ENCODE data around the gene GNAS.

Gene GNAS

DNA sequence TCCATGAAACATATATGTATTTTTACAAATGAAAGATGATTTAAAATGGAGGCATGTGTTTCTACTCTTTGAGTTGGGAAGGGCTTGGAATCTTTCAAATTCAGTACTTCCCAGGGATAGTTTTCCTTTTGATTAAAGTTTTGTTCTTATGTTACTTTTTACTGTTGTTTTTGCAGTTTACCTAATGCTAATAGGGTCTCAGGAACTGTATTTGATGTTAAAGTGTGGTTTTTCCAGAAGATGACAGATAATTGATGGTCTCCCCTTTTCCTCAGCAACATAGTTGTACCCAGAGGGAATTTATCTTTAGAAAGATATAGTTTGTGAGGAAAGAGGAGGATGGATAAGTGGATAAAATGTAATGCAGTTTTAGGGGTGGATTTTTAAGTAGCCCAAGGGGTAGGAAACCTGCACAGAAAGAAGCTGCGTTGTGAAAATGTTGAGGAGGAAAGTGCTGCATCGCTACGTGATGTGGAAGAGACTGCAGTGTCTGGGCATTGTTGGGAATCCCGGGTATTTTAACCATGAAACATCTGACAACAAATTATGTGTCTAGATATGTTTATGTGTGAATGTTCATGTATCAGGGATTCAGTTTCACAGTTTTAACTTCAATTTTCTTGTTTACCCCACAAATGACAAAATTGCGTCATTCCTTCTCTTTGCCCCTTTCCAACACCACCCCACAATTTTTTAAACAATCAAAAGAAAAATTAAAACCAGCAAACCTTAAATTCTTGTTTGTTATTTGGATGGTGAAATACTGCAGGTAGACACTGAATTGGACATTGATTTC, 42.3 kb downstream of the GNAS start:
- no peak for DNase-seq
- Histone ChIP-seq H3K27me3 (replicated peaks) (no peaks in the 10 kb centered on the region), H3K27ac (no peak overlapping the region), H3K36me3 (replicated peaks) (peaks cover 12% of the 10 kb centered on the region), H3K4me3 (ENCODE audit: low read depth, low read length) (no peak overlapping the region)
- in situ Hi-C loops (cut with HindIII; ENCODE audit: low pct_ligation_motif_present, low sequenced_read_pairs), result no loop called here
- TF ChIP-seq, protein P1, sequence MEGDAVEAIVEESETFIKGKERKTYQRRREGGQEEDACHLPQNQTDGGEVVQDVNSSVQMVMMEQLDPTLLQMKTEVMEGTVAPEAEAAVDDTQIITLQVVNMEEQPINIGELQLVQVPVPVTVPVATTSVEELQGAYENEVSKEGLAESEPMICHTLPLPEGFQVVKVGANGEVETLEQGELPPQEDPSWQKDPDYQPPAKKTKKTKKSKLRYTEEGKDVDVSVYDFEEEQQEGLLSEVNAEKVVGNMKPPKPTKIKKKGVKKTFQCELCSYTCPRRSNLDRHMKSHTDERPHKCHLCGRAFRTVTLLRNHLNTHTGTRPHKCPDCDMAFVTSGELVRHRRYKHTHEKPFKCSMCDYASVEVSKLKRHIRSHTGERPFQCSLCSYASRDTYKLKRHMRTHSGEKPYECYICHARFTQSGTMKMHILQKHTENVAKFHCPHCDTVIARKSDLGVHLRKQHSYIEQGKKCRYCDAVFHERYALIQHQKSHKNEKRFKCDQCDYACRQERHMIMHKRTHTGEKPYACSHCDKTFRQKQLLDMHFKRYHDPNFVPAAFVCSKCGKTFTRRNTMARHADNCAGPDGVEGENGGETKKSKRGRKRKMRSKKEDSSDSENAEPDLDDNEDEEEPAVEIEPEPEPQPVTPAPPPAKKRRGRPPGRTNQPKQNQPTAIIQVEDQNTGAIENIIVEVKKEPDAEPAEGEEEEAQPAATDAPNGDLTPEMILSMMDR (IDR thresholded peaks at IDR 0.05; ENCODE audit: low read depth, low read length, missing control alignments), result no peak

DNA sequence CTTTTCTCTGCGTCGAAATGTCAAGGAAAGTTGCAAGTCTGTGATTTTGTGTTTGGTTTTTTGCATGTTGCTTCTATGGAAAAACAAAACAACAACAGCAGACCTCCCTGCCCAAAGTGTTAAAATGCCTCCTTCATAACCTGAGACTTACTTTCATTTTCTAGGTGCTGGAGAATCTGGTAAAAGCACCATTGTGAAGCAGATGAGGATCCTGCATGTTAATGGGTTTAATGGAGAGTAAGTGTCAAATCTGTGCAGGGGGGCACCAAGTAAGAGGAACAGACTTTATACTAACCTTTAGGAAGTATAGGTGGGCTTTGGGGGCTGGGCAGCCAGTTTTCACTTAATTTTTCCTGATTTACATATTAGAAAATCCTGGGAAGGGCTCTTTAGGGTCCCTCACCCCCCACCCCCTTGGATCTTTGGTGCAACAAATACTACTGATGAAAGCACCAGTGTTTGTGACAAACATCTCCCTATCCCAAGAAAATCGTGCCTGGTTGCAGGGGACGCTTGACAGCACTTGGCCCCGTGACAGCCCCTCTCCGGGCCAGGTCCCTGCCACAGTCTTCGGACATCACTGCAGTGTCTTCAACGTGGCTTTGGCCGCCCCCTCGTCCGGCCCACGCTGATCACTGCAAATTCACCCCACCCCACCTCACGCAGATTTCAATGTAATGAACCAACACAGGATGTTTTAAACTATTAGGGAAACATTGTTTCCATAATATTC, 43.1 kb downstream of the GNAS start:
- peaks cover 13% of the 10 kb centered on the region for H3K36me3 ChIP-seq (replicated peaks)
- in situ Hi-C loops (cut with HindIII; ENCODE audit: low pct_ligation_motif_present, low sequenced_read_pairs), result no loop called here
- DNase-seq, result no peak
- H3K27ac ChIP-seq, result no peak overlapping the region
- no peak overlapping the region for H3K4me3 ChIP-seq (ENCODE audit: low read depth, low read length)
- TF ChIP-seq, protein P1 (IDR thresholded peaks at IDR 0.05; ENCODE audit: low read depth, low read length, missing control alignments), result no peak
- no peaks in the 10 kb centered on the region for H3K27me3 ChIP-seq (replicated peaks)

- Histone ChIP-seq H3K36me3 (replicated peaks) (peaks cover 13% of the 10 kb centered on the region), H3K27me3 (replicated peaks) (no peaks in the 10 kb centered on the region), H3K4me3 (ENCODE audit: low read depth, low read length) (no peak overlapping the region), H3K27ac (no peak overlapping the region)
- TF ChIP-seq, protein P1 (IDR thresholded peaks at IDR 0.05; ENCODE audit: low read depth, low read length, missing control alignments), result no peak
- in situ Hi-C loops (cut with HindIII; ENCODE audit: low pct_ligation_motif_present, low sequenced_read_pairs), result no loop called here
- DNase-seq, result no peak
Measured at GRCh38 chr20:58896820-58897219, 44.3 kb downstream of the GNAS start.

DNA sequence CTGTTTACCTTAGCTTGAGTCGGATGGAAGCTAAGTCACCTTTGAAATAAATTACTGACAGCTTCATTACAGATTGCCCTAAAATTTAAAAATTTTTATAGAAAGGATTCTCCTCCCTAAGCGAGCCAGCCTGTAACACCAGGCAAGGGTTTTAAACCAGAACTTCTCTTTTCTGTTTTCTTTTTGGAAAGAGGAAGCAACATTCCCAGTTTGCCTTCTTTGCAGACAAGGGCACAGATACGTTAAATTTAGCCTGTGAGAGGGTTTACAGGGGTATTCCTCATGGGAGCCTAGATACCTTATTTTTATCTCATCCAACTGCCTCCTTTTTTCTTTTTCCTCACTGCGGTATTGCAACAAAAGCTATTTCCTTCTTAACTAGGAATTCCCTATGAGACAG, 45.0 kb downstream of the GNAS start:
- H3K4me3 ChIP-seq (ENCODE audit: low read depth, low read length), result no peak overlapping the region
- peaks cover 19% of the 10 kb centered on the region for H3K36me3 ChIP-seq (replicated peaks)
- no peak for DNase-seq
- H3K27ac ChIP-seq, result no peak overlapping the region
- no peaks in the 10 kb centered on the region for H3K27me3 ChIP-seq (replicated peaks)
- in situ Hi-C loops (cut with HindIII; ENCODE audit: low pct_ligation_motif_present, low sequenced_read_pairs), result no loop called here
- TF ChIP-seq, protein P1 (IDR thresholded peaks at IDR 0.05; ENCODE audit: low read depth, low read length, missing control alignments), result no peak

DNA sequence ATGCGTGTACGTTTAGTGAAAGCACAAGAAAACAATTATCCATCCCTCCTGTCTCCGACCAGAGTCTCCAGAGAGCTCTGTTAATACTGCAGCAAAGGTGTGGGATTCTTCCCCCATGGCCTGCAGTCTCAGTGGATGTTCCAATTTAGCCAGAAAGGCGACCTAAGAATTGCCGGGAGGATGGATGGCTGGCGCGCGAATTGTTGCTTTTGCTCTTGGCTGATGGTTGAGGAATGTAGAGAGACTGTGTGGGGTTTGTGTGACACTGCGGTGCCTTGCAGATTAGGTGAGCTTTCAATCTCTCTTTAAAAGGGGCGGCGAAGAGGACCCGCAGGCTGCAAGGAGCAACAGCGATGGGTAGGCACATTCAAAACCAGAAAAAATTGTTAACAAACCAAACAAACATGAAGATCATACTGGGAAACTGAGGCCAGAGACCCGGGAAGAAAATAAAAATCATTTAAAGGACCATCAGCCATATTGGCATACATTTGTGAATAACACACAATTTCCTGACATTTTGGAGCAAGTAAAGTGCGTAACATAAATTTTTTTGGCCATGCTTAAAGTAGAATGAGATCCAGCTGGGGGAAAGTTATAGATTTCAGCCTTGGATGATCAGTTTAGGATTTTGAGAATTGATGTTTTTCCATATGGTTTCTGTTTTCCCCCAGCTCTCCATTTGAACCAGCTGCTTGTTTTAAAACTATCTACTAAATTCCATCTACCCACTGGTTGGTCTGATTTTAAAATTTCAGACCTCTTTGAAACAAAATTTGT, 46.3 kb downstream of the GNAS start:
- no peak overlapping the region for H3K4me3 ChIP-seq (ENCODE audit: low read depth, low read length)
- in situ Hi-C loops (cut with HindIII; ENCODE audit: low pct_ligation_motif_present, low sequenced_read_pairs), result no loop called here
- TF ChIP-seq, protein P1 (IDR thresholded peaks at IDR 0.05; ENCODE audit: low read depth, low read length, missing control alignments), result no peak
- peaks cover 29% of the 10 kb centered on the region for H3K36me3 ChIP-seq (replicated peaks)
- no peak overlapping the region for H3K27ac ChIP-seq
- no peaks in the 10 kb centered on the region for H3K27me3 ChIP-seq (replicated peaks)
- no peak for DNase-seq

Data from brain microvascular endothelial cell (primary cell).